ENCODE measurements around the gene PRKN.

The PRKN gene

GRCh38 chr6:161494566-161494965, 1233.0 kb downstream of the PRKN start:
- DNase-seq (ENCODE audit: low read depth in 2 of 2), result no peak

- DNase-seq (ENCODE audit: low read depth in 2 of 2), result no peak
Observed at GRCh38 chr6:161493576-161494118, 1233.9 kb downstream of the PRKN start.

DNA sequence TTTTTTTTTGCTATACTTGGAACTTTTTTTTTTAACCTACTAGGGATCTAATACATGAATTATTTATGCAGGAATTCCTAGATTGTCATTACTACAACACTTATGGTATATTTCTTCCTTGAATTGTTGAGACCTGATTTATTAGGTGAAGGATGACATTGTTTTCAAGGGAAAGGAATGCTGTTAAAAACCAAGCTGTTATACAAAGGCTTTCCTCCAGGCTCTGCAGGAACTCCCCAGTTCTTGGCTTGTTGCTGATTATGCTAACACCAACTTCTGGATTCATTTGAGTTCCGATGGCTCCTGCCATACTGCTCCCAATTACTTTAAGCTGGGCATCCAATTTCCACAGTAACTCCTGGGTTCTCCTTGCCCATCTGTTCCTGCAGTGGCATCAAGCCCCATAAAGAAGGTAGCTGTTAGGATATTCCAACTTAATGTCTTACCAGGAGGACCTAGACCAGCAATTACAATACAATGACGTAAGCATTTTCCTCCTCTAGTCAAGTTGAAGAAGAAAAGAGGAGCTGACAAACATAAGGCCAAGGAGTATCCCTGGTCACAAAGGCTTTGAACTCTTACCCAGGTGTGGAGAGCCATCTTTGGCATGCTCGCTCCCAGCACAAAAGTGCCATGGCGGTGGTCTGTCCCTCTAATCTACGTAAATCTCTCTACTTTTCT, 1237.8 kb downstream of the PRKN start:
- no peak for DNase-seq (ENCODE audit: low read depth in 2 of 2)

DNA sequence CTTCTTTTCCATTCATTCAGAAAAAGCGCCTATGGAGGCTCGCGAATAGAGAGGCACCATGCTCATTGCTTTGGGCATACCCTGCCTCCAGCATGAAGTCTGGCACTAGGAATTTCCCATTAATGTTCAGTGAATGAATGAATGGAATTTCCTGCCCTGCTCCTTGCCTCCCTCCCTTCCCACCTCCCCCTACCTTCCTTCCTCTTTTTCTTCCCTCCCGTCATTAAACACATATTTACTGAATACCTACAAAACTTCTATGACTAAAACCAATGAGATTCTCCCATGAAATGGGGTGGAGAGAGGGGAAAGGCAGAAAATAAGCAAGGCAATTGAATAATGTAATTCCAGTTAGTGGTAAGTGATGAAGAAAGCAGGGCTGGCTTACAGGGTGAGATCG, 1239.9 kb downstream of the PRKN start:
- DNase-seq (ENCODE audit: low read depth in 2 of 2), result no peak

DNA sequence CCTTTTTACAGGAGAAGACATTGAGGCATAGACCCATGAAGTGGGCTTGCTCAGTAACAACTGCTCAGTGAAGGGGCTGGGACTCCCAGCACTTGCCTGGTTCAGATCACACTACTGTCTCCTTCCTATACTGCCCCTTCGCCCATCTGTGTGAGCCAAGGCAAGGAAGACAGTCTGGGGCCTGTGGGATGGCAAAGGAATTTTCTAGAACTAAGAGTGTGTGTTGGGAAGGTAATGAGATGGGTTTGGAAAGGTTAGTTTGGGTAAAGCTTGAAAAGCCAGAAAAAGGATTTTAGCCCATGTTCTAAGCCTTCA, 1240.4 kb downstream of the PRKN start:
- no peak for DNase-seq (ENCODE audit: low read depth in 2 of 2)

GRCh38 chr6:161486361-161487216, 1241.0 kb downstream of the PRKN start:
- DNase-seq (ENCODE audit: low read depth in 2 of 2), result no peak

DNA sequence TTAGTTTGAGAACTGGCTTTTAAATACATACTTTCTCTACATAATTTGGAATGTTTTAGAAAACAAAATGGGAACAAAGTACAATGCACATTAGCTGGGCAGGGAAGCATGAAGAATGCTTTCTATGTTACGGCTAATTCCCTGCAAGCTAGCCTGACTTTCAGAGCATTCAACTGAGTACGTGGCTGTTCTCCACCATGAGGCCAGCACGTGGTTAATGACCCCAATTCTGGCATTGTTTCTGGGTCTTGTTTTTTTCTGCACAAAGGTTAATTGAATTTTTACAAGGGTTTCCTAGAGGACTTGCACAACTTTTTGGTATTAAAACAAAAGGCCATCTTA, 1245.1 kb downstream of the PRKN start:
- DNase-seq (ENCODE audit: low read depth in 2 of 2), result no peak

DNA sequence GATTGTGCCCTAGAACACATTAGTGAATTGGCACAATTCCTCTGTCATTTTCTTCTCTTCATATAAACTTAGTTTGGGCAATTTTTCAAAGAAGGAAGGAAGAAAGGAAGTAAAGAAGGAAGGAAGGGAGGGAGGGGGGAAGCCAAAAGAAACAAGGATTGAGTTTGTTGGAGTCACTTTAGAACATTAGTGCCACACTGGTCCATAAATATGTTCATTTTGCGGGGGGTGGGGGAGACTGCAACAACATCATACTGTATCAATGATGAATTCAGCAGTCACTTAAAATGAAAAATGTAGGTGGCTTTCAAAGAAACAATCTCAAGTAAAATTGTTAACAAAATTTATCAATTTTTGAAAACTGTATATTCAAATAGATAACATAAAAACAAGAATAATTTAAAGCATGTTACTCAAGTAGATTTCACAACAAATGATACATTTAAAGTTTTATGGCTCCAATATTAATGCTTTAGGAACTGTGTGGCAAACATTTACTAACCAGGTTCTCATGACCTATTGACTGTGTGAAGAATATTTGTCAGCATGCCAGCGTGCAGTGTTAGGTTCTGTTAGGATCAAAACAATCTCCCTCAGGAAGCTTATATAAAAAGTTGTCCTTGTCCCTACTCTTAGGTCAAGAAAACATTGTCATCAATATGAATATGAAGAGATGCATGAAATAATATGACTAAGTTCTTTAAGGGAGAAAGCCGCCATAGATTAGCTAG, 1245.6 kb downstream of the PRKN start:
- DNase-seq (ENCODE audit: low read depth in 2 of 2), result no peak

GRCh38 chr6:161480421-161481155, 1247.0 kb downstream of the PRKN start:
- DNase-seq (ENCODE audit: low read depth in 2 of 2), result no peak

DNA sequence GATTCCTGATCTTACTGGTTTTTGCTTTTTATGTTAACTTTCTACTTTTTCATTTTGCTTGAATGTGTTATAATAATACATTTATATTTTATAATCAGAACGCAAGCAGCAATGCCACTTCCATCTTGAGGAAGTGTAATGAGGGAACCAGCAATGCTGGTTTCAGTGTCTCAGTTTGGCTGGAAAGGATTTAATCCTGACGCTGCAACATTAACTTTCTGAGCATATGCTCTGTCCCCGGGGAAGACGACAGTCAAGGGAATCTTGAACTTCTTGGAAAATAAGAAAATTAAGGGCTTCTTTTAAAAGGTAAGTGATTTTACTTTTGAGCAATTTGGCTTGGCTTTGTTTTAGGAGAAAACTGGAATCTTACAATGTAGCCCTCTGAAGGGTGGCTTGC, 1248.2 kb downstream of the PRKN start:
- DNase-seq (ENCODE audit: low read depth in 2 of 2), result no peak

GRCh38 chr6:161477876-161478425, 1249.6 kb downstream of the PRKN start:
- DNase-seq (ENCODE audit: low read depth in 2 of 2), result no peak

DNA sequence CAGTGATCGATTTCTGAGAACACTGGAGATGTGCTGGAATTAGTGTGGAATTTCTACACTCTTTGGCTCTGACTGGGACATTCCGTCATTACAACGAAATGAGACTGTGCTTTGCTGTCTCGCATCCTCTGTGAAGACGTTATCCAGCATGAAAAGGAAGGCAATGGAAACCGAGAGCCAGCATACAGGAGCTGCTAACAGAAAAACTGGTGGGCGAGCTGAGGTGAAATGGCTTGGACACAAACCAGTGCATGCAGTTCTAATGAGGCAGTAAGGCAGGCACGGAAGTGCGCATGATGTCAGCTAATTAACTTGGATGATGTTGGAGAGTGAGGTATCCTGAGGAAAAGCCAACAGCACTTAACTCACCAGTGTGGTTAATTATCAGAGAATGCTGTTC, 1250.9 kb downstream of the PRKN start:
- DNase-seq (ENCODE audit: low read depth in 2 of 2), result no peak

DNA sequence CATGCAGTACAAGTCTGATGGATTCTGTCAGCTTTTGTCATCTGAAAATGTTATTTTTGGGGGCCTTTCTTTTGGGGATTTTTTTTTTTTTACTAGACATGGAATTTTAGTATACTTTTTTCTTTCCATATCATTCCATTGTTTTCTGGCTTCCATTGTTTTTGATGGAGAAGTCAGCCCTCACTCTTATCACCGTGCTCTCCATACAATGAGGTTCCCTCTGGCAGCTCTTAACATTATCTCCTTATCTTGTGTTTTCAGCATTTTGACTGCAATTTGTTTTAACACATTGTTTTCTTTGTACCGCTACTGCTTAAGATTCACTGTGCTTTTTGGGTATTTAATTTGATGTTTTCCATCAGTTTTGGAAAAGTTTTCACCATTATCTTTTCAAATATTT, 1262.2 kb downstream of the PRKN start:
- no peak for DNase-seq (ENCODE audit: low read depth in 2 of 2)

DNA sequence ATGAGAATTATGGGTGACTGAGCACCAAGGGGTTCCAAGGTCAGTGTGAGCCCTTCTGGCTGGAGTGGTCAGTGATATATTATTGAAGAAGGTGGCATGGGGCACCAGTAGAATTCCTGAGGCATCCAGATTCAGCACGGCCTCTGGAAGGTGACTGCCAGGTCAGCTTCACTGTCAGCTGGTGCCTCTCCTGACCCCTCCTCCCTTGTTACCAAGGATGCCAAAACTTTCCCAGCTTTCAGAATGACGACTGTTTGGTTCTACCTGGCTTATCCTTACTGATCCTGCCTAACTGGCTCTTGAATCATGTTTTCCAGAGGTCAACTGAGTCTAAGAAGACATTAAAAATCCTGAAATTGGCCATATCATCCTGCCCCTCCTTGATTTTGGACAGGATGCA, 1264.5 kb downstream of the PRKN start:
- DNase-seq (ENCODE audit: low read depth in 2 of 2), result no peak

- DNase-seq (ENCODE audit: low read depth in 2 of 2), result no peak
Observed at GRCh38 chr6:161462148-161462547, 1265.4 kb downstream of the PRKN start.

GRCh38 chr6:161459008-161459615, 1268.5 kb downstream of the PRKN start:
- DNase-seq (ENCODE audit: low read depth in 2 of 2), result no peak

DNA sequence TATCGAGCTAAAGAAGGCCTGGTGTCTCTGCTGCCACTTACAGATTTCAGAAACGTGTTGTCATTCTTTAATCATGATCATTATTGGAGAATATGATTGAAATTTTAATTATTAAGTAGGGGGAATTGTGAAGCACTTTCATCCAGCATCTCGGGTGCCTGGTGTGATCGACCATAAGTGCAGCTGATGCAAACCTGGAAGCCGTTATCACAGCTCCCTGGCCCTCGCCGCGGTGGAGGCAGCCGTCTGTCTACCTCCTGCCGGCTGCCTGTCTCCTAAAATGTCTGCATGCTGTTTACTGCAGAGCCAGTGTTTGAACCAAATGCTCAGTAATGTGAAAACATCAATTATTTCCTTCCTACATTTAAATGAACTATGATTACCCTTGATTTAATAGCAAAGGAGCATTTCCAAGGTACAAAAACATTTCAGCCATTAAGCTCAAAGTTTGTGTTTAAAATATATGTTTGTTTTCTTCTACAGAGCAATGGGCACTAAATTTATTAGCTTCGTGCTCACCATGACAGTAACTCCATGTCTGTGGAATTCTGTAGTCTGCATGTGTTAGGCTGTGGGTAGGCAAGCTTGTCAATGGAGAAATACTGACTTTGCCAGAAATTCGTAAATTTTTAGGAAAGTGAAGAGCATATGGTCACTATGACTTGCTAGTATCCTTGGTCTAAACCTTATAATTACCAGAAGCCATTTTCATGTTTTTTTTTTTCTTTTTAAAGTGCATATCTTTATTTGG, 1269.2 kb downstream of the PRKN start:
- DNase-seq (ENCODE audit: low read depth in 2 of 2), result no peak

- DNase-seq (ENCODE audit: low read depth in 2 of 2), result no peak
Observed at GRCh38 chr6:161455848-161456247, 1271.7 kb downstream of the PRKN start.

- DNase-seq (ENCODE audit: low read depth in 2 of 2), result no peak
Observed at GRCh38 chr6:161453558-161453957, 1274.0 kb downstream of the PRKN start.

DNA sequence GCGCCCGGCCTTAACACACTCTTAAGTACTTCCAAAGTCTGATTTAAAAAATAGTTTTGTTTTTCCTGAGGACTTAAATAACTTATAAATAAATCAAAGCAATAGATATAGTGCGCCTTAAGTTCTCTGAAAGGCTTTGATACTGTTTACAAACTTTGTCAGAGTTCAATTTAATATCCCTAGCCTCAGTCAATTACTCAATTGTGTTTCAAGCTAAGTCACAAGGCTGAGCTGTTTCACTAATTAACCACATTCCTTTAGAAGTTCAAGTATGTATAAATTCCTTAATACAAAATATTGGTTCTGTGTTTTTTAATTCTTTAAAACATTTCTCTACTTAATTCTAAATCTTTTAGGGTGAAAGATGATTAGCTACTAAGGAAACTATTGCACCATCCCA, 1275.3 kb downstream of the PRKN start:
- no peak for DNase-seq (ENCODE audit: low read depth in 2 of 2)

GRCh38 chr6:161449521-161449920, 1278.0 kb downstream of the PRKN start:
- no peak for DNase-seq (ENCODE audit: low read depth in 2 of 2)

Measured in stimulated activated CD4-positive, alpha-beta T cell treated with anti-CD3 and anti-CD28 coated beads, Interleukin-15, amount 100 ng/mL, for 48 hours (primary cell).